CD4-positive, alpha-beta T cell treated with Interleukin-17A for 1 hour (primary cell): ENCODE data around the gene RANGAP1.

ENCODE experiments used
- DNase-seq: peaks from one replicate; pipeline ENCODE4 v3.0.0-alpha.2; 2020

RANGAP1 gene

GRCh38 chr22:41285820-41286638 lies at the start of gene RANGAP1:
Gene RANGAP1, minus strand, starts transcription at chr22:41286187. Its CDS starts 5,143 bp downstream, at chr22:41281044.
- DNase-seq: peak; percentile 98

GRCh38 chr22:41334951-41335635 lies 49.1 kb upstream of the RANGAP1 start:
- no peak for DNase-seq

GRCh38 chr22:41334215-41334614 lies 48.2 kb upstream of the RANGAP1 start:
- DNase-seq: no peak

- no peak for DNase-seq
Observed at GRCh38 chr22:41333806-41334205, 47.8 kb upstream of the RANGAP1 start.

GRCh38 chr22:41332217-41332939 lies 46.4 kb upstream of the RANGAP1 start:
- DNase-seq: no peak

GRCh38 chr22:41330169-41330568 lies 44.2 kb upstream of the RANGAP1 start:
- no peak for DNase-seq

- DNase-seq: no peak
Observed at GRCh38 chr22:41327124-41327523, 41.1 kb upstream of the RANGAP1 start.

GRCh38 chr22:41324821-41325528 lies 39.0 kb upstream of the RANGAP1 start:
- no peak for DNase-seq

- no peak for DNase-seq
Observed at GRCh38 chr22:41320416-41321240, 34.6 kb upstream of the RANGAP1 start.

- no peak for DNase-seq
Observed at GRCh38 chr22:41315586-41315985, 29.6 kb upstream of the RANGAP1 start.

- no peak for DNase-seq
Observed at GRCh38 chr22:41314821-41315220, 28.8 kb upstream of the RANGAP1 start.

GRCh38 chr22:41311487-41311886 lies 25.5 kb upstream of the RANGAP1 start:
- DNase-seq: no peak

GRCh38 chr22:41310336-41310735 lies 24.3 kb upstream of the RANGAP1 start:
- no peak for DNase-seq

- DNase-seq: no peak
Observed at GRCh38 chr22:41308544-41308947, 22.6 kb upstream of the RANGAP1 start.

- no peak for DNase-seq
Observed at GRCh38 chr22:41308054-41308453, 22.1 kb upstream of the RANGAP1 start.

GRCh38 chr22:41305646-41306045 lies 19.7 kb upstream of the RANGAP1 start:
- DNase-seq: no peak

GRCh38 chr22:41302811-41303210 lies 16.8 kb upstream of the RANGAP1 start:
- DNase-seq: no peak

GRCh38 chr22:41302021-41302767 lies 16.2 kb upstream of the RANGAP1 start:
- no peak for DNase-seq

GRCh38 chr22:41301085-41302020 lies 15.4 kb upstream of the RANGAP1 start, which contains the start of gene ZC3H7B:
Gene ZC3H7B, plus strand, starts transcription at chr22:41301525. Its CDS starts 19,136 bp downstream, at chr22:41320661.
- DNase-seq: peak; percentile 90

GRCh38 chr22:41300661-41301060 lies 14.7 kb upstream of the RANGAP1 start:
- no peak for DNase-seq
